ENCODE results near the gene DGKQ.

Gene DGKQ

DNA sequence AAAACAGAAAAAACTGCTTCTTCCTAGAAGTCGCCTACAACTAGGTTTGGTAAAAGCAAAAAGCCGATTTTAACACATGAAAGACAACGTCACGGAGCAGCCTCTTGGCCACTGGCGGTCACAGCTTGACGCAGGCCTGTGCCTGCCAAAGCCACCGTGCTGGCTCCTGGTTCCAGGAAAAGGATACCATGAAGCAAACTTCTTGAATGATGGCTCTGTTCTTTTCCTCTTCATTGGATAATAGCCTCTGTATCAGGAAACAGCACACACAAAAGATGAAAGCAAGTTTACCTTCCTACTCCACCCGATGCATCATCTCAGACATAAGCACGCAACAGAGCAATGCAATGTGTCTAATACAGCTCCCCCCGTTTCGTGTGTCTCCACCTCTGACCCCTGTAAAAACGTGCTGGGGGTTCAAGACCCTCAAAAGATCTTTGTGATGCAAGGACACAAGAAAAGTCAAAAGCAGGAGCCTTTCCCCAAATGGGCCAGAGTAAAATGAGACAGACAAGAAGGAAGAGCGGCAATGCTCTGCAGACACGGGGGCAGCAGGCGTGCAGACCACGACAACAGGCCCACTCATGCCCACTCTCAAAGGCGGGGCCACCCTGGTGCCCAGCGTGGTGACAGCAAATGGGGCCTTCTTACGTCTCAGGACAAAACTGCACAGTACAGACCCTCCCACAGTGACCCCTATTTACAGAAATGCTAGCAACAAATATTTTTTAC lies 60.7 kb downstream of the DGKQ start:
- Mint-ChIP-seq H3K4me1 (ENCODE audit: low read depth in 2 of 2) (peaks cover 28 to 35% of the 10 kb centered on the region in 2 donors), H3K27me3 (no peaks in the 10 kb centered on the region), H3K27ac (peak overlapping the region; percentile 17 to 28), H3K36me3 (ENCODE audit: insufficient read depth) (peaks cover 55% of the 10 kb centered on the region), H3K9me3 (no peaks in the 10 kb centered on the region), H3K4me3 (no peak overlapping the region)
- no peak for ATAC-seq (replicated peaks)
- DNase-seq: no peak

DNA sequence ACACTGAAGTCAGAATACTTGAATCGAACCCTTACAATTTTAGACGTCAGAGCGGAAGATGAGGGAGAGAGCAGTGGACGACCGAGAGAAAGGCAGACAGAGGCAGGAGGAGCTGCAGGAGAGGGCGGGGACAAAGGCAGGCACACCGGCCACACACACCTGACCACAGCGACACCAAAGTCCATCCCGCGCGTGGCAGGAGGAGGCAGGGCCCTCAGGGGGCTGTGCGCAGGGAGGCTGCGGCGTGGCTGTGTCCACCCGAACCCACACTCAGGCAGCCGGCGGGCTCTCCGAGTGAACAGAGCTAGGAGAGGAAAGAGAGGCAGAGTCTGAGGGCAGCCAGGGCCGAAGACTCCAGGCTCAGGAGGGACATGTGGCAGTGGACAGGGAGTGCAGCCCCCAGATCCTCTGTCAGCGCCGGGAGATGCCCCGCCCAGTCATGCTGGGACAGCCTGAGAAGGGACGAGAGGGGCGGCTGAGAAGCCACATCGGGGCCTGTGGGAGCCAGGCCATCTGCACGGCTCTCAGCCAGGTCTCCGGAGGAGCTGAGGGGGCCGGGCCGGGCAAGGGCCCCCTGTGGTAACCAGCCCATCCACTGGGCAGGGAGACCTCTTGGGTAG lies 61.4 kb downstream of the DGKQ start:
- no peak for ATAC-seq (replicated peaks)
- H3K27ac Mint-ChIP-seq: peak overlapping the region in 1 of 2 donors; percentile 28

DNA sequence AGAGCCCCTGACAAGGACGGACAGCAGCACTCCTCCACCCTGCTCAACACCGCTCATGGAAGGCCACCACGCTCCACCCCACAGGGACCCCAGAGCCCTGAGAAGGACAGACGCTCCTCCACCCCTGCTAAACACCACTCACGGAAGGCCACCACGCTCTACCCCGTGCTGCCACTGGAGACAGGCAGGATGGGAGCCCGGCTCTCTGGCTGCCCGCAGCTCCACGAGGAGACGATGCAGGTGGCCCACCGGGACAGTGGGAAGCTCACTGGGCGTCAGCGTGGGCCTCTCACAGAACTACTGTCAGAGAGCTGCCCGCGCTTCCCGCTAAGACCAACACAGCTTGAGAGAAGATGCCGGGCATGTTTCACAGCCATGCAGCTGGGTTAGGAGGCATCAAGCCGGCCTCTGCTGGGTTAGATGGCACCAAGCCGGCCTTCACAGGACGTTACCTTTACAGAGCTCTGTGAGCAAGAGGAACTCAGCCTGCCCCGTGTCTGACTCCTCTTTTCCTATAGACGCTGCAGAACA lies 62.1 kb downstream of the DGKQ start:
- DNase-seq: no peak
- peaks cover 63% of the 10 kb centered on the region for H3K36me3 Mint-ChIP-seq (ENCODE audit: insufficient read depth)
- no peaks in the 10 kb centered on the region for H3K27me3 Mint-ChIP-seq
- no peak overlapping the region for H3K4me3 Mint-ChIP-seq
- no peak for ATAC-seq (replicated peaks)
- H3K9me3 Mint-ChIP-seq: no peaks in the 10 kb centered on the region
- peaks cover 19 to 28% of the 10 kb centered on the region in 2 donors for H3K4me1 Mint-ChIP-seq (ENCODE audit: low read depth in 2 of 2)
- H3K27ac Mint-ChIP-seq: peak overlapping the region; percentile 69 to 89

More for the DNA sequence above, 61.4 kb downstream of the DGKQ start:
- Mint-ChIP-seq H3K36me3 (ENCODE audit: insufficient read depth) (peaks cover 59% of the 10 kb centered on the region), H3K9me3 (no peaks in the 10 kb centered on the region), H3K4me3 (no peak overlapping the region), H3K27me3 (no peaks in the 10 kb centered on the region), H3K4me1 (ENCODE audit: low read depth in 2 of 2) (peaks cover 22 to 30% of the 10 kb centered on the region in 2 donors)
- DNase-seq: no peak

DNA sequence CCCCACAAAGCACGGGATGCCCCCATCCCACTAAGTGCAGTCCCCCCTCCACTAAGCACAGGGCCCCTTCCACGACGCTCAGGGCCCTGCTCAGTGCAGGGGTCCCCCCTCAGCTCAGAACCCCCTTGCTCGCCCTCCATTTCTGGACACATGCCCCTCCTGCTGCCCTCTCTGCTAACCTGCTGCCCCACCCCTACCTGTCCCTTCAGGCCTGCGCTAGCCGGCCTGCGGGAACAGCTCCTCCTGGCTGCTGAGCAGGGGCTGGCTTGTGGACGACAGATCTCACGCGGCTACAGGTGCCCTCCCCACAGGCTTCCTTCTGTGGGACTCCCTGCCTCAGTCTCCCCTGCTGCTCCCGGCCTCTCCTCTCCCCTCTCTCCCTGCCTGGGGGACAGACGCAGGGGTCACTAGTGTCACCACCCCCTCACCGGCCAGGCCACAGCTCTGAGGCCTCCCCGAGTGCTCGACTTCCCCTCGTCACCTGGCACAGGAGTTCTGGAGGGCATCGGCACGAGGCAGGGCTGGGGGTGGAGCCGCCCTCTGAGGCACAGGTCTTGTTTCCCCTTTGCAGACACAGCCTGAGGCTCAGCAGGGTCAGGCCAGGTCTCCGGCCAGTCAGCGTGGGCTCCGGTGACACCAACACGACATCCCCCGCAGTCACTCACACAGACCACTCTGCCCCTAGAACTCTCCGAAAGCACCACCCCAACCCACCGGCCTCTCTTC lies 62.8 kb downstream of the DGKQ start:
- Mint-ChIP-seq H3K4me1 (ENCODE audit: low read depth in 2 of 2) (peaks cover 14 to 21% of the 10 kb centered on the region in 2 donors), H3K27me3 (no peaks in the 10 kb centered on the region), H3K4me3 (no peak overlapping the region), H3K9me3 (peaks cover 0 to 3% of the 10 kb centered on the region in 2 donors), H3K27ac (peak overlapping the region; percentile 69 to 89), H3K36me3 (ENCODE audit: insufficient read depth) (peaks cover 69% of the 10 kb centered on the region)
- DNase-seq (no peak), ATAC-seq (replicated peaks) (no peak)

DNA sequence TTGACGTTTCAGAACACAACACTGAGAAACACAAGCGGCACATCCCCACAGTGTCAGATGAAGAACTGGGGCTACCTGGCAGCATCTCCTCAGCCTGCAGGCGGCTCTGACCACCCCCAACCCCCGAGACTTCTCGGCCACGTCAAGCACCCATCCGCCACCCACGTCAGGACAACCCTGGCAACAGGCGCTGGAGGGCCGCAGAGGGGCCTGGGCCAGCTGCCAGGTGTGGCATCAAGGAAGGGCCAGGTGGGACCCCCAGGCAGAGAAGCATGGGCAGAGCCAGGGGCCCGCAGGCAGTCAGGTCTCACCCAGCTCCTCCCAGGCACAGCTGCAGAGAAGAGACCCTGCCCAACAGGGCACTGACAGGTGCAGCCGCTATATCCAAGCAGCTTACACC lies 63.5 kb downstream of the DGKQ start:
- H3K27ac Mint-ChIP-seq: peak overlapping the region in 1 of 2 donors; percentile 57
- peaks cover 73% of the 10 kb centered on the region for H3K36me3 Mint-ChIP-seq (ENCODE audit: insufficient read depth)
- no peak overlapping the region for H3K4me3 Mint-ChIP-seq
- H3K4me1 Mint-ChIP-seq (ENCODE audit: low read depth in 2 of 2): peaks cover 6 to 14% of the 10 kb centered on the region in 2 donors
- ATAC-seq (replicated peaks) (no peak), DNase-seq (no peak)
- H3K27me3 Mint-ChIP-seq: no peaks in the 10 kb centered on the region
- peaks cover 0 to 3% of the 10 kb centered on the region in 2 donors for H3K9me3 Mint-ChIP-seq

DNA sequence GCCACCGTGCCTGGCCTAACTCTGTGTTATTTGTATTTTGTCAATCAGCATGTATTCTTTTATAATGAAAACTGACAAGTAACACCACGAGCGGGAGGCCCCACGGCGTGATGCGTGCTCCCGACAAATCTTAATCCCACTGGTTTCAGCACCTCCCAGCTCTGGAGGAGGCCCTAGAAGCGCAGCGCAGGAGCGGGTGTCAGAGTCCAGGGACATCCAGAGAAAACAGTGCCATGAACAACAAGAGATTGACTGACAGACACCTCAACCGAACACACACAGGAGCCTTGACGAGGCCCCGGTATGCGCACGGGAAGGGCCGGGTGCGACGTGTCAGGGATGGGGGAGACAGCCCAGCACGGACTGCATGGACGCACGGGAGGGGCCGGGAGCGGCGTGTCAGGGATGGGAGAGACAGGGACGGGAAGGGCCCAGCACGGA lies 64.2 kb downstream of the DGKQ start:
- H3K27me3 Mint-ChIP-seq: no peaks in the 10 kb centered on the region
- H3K9me3 Mint-ChIP-seq: peaks cover 0 to 3% of the 10 kb centered on the region in 2 donors
- peaks cover 4 to 11% of the 10 kb centered on the region in 2 donors for H3K4me1 Mint-ChIP-seq (ENCODE audit: low read depth in 2 of 2)
- peaks cover 74% of the 10 kb centered on the region for H3K36me3 Mint-ChIP-seq (ENCODE audit: insufficient read depth)
- DNase-seq: no peak
- no peak for ATAC-seq (replicated peaks)
- H3K27ac Mint-ChIP-seq: peak overlapping the region in 1 of 2 donors; percentile 57
- H3K4me3 Mint-ChIP-seq: no peak overlapping the region

Measured in effector memory CD8-positive, alpha-beta T cell (primary cell).